HepG2 (cell line): ENCODE results near the gene NDOR1. TPM values are rescaled to one million over a fixed set of nuclear protein-coding genes. Genes with fewer than 3 reads are reported as not detected.

Experiments used
- BRD4 ChIP-seq: sonication (generic); formaldehyde crosslinking; IDR thresholded peaks from 2 replicates; pipeline ENCODE4 v1.4.0; 2020; ENCODE audit warnings: missing genetic modification reagents
- CREB3 ChIP-seq: sonication (generic); formaldehyde crosslinking; IDR thresholded peaks from 2 replicates; pipeline ENCODE4 v1.5.0; 2020; ENCODE audit warnings: missing genetic modification reagents
- GATA4 ChIP-seq: sonication (generic); IDR thresholded peaks from 2 replicates; pipeline ENCODE4 v1.6.1; 2016; ENCODE audit warnings: antibody characterized with exemption, low read depth, borderline replicate concordance
- HDAC1 ChIP-seq: sonication (generic); formaldehyde crosslinking; IDR thresholded peaks from 2 replicates; pipeline ENCODE4 v1.5.1; 2020; ENCODE audit warnings: mild to moderate bottlenecking, missing genetic modification reagents
- HNF4A ChIP-seq: sonication (generic); formaldehyde crosslinking; IDR thresholded peaks from 2 replicates; pipeline ENCODE4 v1.4.0; 2020; ENCODE audit warnings: missing genetic modification reagents
- HNRNPK ChIP-seq: fragments of 200-400 bp; formaldehyde crosslinking; IDR thresholded peaks from 2 replicates; pipeline ENCODE4 v1.6.1; 2018; ENCODE audit warnings: low read length, low read depth, moderate library complexity, mild to moderate bottlenecking; ENCODE audit not compliant: poor library complexity, severe bottlenecking
- HOXA9 ChIP-seq: sonication (generic); formaldehyde crosslinking; IDR thresholded peaks from 2 replicates; pipeline ENCODE4 v1.8.1; 2022; ENCODE audit warnings: missing genetic modification reagents, mild to moderate bottlenecking, moderate library complexity, borderline replicate concordance
- IRF9 ChIP-seq: sonication (generic); formaldehyde crosslinking; IDR thresholded peaks from 2 replicates; pipeline ENCODE4 v1.8.0; 2022; ENCODE audit warnings: missing genetic modification reagents, mild to moderate bottlenecking, borderline replicate concordance
- JDP2 ChIP-seq: sonication (generic); formaldehyde crosslinking; IDR thresholded peaks from 2 replicates; pipeline ENCODE4 v1.8.1; 2022; ENCODE audit warnings: missing genetic modification reagents, borderline replicate concordance
- KDM4B ChIP-seq: sonication (generic); formaldehyde crosslinking; IDR thresholded peaks from 2 replicates; pipeline ENCODE4 v1.4.0; 2020; ENCODE audit warnings: missing genetic modification reagents
- KMT2A ChIP-seq: sonication (generic); formaldehyde crosslinking; IDR thresholded peaks from 2 replicates; pipeline ENCODE4 v1.4.0; 2020; ENCODE audit warnings: missing genetic modification reagents
- MAZ ChIP-seq, 2 experiments: sonication (generic) in 1 of 2; formaldehyde crosslinking in 1 of 2; IDR thresholded peaks; 2 replicates each; pipeline versions ENCODE4 v1.5.0 to v1.6.1; 2012 to 2020; ENCODE audit warnings: low read depth in 2 of 2, mild to moderate bottlenecking in 2 of 2, borderline replicate concordance in 1 of 2, improper control_type of control experiment in 1 of 2, low read length in 1 of 2, missing genetic modification reagents in 1 of 2, moderate library complexity in 1 of 2
- PHF8 ChIP-seq: sonication (generic); formaldehyde crosslinking; IDR thresholded peaks from 2 replicates; pipeline ENCODE4 v1.5.0; 2020; ENCODE audit warnings: missing genetic modification reagents
- PITX1 ChIP-seq: sonication (generic); formaldehyde crosslinking; IDR thresholded peaks from 2 replicates; pipeline ENCODE4 v1.5.1; 2020; ENCODE audit warnings: mild to moderate bottlenecking, missing genetic modification reagents
- REXO4 ChIP-seq: sonication (generic); formaldehyde crosslinking; IDR thresholded peaks from 2 replicates; pipeline ENCODE4 v1.8.0; 2022; ENCODE audit warnings: missing genetic modification reagents, mild to moderate bottlenecking, borderline replicate concordance
- SALL1 ChIP-seq: sonication (generic); formaldehyde crosslinking; IDR thresholded peaks from 2 replicates; pipeline ENCODE4 v1.8.0; 2022; ENCODE audit warnings: mild to moderate bottlenecking, missing genetic modification reagents
- ZFP37 ChIP-seq: sonication (generic); formaldehyde crosslinking; IDR thresholded peaks from 2 replicates; pipeline ENCODE4 v1.4.0; 2020; ENCODE audit warnings: missing genetic modification reagents, borderline replicate concordance
- ZNF292 ChIP-seq: sonication (generic); formaldehyde crosslinking; IDR thresholded peaks from 2 replicates; pipeline ENCODE4 v1.8.1; 2022; ENCODE audit warnings: mild to moderate bottlenecking, low read depth, missing genetic modification reagents, borderline replicate concordance
- ZNF451 ChIP-seq: sonication (generic); formaldehyde crosslinking; IDR thresholded peaks from 2 replicates; pipeline ENCODE4 v1.5.0; 2020; ENCODE audit warnings: mild to moderate bottlenecking, missing genetic modification reagents
- ZNF513 ChIP-seq: sonication (generic); formaldehyde crosslinking; conservative IDR thresholded peaks from 2 replicates; pipeline ENCODE4 v1.5.0; 2020; ENCODE audit warnings: missing genetic modification reagents
- ZNF574 ChIP-seq: sonication (generic); formaldehyde crosslinking; IDR thresholded peaks from 2 replicates; pipeline ENCODE4 v1.4.0; 2020; ENCODE audit warnings: missing genetic modification reagents
- ZNF777 ChIP-seq: sonication (generic); formaldehyde crosslinking; IDR thresholded peaks from 2 replicates; pipeline ENCODE4 v1.4.0; 2020; ENCODE audit warnings: missing genetic modification reagents
- ZSCAN25 ChIP-seq: sonication (generic); formaldehyde crosslinking; IDR thresholded peaks from 2 replicates; pipeline ENCODE4 v1.8.0; 2022; ENCODE audit warnings: mild to moderate bottlenecking, missing genetic modification reagents
- polyA plus RNA-seq, 8 experiments: library from polyadenylated mRNA; depleted of rRNA in 3 of 8; stranded (reverse) in 7 of 8; unstranded in 1 of 8; fragments of >200 nt; fragmentation: Illumina TruSeq in 4 of 8; extraction: Trizol in 4 of 8; gene quantifications; 2 replicates each; pipeline versions ENCODE4 v1.2.1 to v1.2.3, GENCODE V29; 2011 to 2016; ENCODE audit warnings: low read depth in 4 of 8, missing spikeins in 1 of 8, mixed read lengths in 1 of 8; ENCODE audit not compliant: insufficient read depth in 1 of 8
- total RNA-seq, 5 experiments: library from RNA; depleted of rRNA; stranded (reverse); fragments of >200 nt; fragmentation: Illumina TruSeq; extraction: Trizol; gene quantifications; 2 replicates each; pipeline ENCODE4 v1.2.3, GENCODE V29; 2016; ENCODE audit warnings: low read depth in 1 of 5

Gene NDOR1
- total and polyA plus RNA-seq, 2 of the 13 experiments (the other 11 are each of a cell fraction or from before 2014, with no cell fraction given) = 3.6 to 8.7 TPM

- TF ChIP-seq KDM4B (CRISPR knock-in tag) (no peak), BRD4 (CRISPR knock-in tag) (0 out of 2 replicates have a peak, but pooled peaks have one; percentile 55), ZNF292 (CRISPR knock-in tag) (no peak), HNRNPK (peak; percentile 30), ZNF513 (CRISPR knock-in tag) (no peak), CREB3 (CRISPR knock-in tag) (no peak), HOXA9 (CRISPR knock-in tag) (peak; percentile 49; the same call in 1 of the 2 replicates), SALL1 (CRISPR knock-in tag) (0 out of 2 replicates have a peak, but pooled peaks have one; percentile 24), MAZ (IDR thresholded peaks at IDR 0.05; ENCODE audit: borderline replicate concordance, low read depth, low read length) (no peak), MAZ (CRISPR knock-in tag; IDR thresholded peaks at IDR 0.05; ENCODE audit: low read depth) (peak; percentile 35; the same call in 1 of the 2 replicates), PITX1 (CRISPR knock-in tag) (0 out of 2 replicates have a peak, but pooled peaks have one; percentile 24), GATA4 (no peak), ZNF574 (CRISPR knock-in tag) (peak; percentile 47; the same call in 1 of the 2 replicates), IRF9 (CRISPR knock-in tag) (peak; percentile 28; the same call in 1 of the 2 replicates), KMT2A (CRISPR knock-in tag) (0 out of 2 replicates have a peak, but pooled peaks have one; percentile 14), ZSCAN25 (0 out of 2 replicates have a peak, but pooled peaks have one; percentile 59), HDAC1 (CRISPR knock-in tag) (peak; percentile 18; the same call in 1 of the 2 replicates), ZFP37 (CRISPR knock-in tag) (no peak), REXO4 (CRISPR knock-in tag) (no peak), ZNF777 (peak; percentile 70), PHF8 (CRISPR knock-in tag) (0 out of 2 replicates have a peak, but pooled peaks have one; percentile 15), HNF4A (CRISPR knock-in tag) (peak; percentile 52), JDP2 (CRISPR knock-in tag) (no peak), ZNF451 (CRISPR knock-in tag) (no peak)
Measured at GRCh38 chr9:137234055-137234697, 28.7 kb downstream of the NDOR1 start (continued).
